ENCODE measurements around the gene CYSRT1.

Gene CYSRT1

DNA sequence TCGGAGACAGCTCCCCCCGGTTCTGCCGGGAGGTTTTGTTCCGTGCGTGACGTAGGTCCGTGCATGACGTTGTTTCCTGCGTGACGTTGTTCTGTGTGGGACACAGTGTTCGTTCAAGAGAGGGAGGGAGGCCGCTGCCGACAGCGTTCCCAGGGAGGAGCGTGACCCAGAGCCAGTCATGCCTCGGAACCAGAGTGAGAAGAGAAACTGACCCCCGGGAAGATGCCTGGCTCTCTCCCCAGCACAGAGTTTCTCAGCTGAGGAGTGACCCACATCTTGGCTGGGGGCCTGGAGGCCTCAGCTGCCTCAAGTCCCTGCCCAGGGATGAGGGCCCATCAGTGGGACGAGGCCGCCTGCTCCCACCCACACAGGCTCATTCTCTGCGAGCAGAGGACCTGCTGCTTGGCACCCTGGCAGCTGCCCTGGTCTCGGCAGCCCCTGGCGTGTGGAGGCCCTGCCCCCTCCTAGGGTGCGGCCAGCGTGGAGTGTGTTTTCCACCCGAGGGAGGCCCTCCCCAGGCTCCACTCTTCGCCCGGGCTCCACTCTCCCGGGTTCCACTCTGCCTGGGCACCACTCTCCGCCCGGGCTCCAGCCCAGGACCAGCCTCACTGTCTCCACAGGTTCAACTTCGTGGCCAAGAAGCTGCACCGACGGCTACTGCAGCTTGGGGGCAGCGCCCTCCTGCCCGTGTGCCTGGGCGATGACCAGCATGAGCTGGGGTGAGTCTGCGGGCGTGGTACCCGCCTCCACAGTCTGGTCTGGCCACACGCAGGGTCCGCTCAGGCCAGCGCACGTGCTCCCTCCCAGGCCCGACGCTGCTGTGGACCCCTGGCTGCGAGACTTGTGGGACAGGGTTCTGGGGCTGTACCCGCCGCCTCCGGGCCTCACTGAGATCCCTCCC is 11.6 kb upstream of the CYSRT1 start:
- no peak for DNase-seq

DNA sequence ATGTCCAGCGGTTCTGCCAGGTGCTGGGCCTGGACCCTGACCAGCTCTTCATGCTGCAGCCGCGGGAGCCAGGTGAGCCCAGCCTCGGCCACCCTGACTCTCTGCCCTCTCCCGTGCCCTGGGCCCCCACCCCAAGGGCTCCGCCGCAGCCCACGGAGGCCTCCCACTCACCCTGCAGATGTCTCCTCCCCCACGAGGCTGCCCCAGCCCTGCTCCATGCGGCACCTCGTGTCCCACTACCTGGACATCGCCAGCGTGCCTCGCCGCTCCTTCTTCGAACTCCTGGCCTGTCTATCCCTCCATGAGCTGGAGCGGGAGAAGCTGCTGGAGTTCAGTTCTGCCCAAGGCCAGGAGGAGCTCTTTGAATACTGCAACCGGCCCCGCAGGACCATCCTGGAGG is 10.4 kb upstream of the CYSRT1 start:
- no peak for DNase-seq

DNA sequence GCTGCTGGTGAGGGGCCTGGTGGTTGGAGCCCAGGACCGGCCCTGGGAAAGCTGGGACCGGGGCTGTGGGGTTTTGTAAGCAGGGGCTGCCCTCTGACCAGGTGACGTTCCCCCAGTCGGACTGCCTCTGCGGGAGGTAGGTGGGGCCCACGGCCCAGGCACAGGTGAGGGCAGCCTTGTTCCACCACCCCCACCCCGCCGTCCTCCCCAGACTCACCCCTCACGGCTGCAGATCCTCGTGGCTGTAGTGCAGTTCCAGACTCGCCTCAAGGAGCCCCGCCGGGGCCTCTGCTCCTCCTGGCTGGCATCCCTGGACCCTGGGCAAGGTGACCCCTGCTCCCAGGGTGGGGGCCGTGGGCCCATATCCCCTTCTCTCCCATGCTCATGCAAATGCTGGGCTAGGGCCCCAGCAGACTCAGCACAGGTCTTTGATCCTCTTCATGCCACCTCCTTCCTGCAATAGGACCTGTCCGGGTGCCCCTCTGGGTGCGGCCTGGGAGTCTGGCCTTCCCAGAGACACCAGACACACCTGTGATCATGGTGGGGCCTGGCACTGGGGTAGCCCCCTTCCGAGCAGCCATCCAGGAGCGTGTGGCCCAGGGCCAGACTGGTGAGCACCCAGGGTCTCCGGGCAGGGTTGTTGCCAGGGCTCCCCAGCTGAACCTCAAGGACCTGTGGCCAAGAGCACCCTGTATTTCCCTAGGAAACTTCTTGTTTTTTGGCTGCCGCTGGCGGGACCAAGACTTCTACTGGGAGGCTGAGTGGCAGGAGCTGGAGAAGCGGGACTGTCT is 9.6 kb upstream of the CYSRT1 start:
- DNase-seq: no peak

DNA sequence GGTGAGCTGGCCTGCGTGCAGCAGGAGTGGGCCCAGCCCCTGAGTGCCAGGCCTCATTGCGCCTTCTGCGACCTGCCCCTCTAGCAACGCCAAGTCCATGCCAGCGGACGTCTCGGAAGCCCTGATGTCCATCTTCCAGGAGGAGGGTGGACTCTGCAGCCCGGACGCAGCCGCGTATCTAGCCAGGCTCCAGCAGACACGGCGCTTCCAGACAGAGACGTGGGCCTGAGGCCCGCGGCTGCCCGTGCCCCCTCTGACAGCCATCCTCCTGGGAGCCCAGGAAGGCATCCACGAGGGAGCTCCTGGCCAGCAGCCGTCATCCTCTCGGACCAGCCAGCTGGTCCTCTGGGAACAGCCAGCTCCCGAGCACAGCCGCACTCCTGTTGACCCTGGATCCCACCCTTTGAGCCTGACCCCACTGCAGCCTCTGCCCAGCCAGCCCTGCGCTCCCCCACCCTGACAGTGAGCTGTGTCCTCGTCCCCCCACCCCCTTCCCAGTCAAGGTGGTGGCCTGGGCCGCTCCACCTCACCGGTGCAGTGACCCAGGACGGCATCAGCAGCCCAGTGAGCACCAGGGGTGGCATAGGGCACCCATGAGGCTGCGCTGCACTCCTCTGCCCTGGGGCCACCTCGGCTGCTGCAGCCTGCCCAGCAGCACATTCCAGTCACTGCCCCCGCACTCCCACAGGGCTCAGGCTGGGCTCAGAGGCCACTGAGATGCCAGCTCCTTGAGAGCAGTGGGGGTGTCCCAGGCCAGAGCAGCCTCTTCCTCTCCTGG is 8.6 kb upstream of the CYSRT1 start:
- no peak for DNase-seq

DNA sequence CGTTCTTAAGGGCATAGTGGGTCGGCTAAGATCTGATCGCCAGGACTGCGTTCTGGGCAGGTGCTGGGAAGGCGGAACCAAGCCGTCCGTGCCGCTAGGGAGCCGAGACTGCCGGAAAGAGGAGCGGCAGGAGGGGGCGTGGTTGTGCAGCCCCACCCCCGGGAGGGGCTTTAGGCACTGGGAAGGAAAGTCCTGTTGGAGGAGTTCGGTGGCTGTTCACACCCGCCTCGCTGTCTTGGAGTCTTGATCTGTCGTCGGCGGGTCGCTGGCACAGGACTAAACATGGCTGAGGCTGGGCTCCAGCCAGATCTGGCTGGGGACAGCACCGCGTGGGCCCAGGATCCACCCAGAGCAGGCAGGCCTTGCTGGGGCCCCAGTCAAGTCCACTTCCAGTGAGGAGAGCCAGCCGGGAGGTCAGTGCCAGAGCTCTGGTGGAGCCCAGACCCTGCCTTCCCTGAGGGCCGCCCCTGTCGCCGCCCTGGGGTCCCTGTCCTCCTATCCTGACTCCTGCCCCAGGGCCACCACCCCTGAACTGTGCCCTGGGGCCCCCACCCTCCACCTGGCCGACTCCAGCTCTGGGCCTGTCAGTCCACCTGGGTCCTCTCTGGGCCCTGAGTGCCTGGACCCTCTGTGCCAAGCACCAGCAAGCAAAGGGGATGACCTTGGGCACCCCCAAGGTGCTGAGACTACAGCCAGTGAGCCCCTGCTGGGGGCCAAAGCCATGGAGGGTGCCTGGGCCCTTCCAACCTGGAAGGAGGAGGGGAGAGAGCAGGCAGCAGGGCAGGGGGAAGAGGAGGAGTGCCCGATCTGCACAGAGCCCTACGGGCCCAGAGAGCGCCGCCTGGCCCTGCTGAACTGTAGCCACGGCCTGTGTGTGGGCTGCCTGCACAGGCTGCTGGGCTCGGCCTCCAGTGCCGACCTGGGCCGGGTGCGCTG is 7.4 kb upstream of the CYSRT1 start:
- DNase-seq: no peak

DNA sequence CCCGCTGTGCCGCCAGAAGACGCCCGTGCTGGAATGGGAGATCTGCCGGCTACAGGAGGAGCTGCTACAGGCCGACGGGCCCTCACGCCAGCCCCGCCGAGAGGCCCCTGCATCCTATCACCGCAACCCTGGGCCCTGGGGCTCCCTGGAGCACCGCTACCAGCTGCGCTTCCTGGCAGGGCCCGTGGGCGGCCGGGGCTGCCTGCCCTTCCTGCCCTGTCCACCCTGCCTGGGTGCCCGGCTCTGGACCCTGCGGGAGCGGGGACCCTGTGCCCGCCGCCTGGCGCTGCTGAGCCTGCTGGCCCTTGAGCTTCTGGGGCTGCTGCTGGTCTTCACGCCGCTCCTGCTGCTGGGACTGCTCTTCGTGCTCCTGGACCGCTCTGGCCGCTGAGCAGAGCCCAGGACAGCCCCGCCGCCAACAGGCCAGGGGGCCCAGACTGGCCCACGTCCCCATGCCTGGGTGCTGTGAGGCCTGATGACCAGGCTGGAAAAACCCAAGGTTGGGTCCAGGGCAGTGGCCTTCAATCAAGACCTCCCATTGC is 6.7 kb upstream of the CYSRT1 start:
- DNase-seq: no peak

DNA sequence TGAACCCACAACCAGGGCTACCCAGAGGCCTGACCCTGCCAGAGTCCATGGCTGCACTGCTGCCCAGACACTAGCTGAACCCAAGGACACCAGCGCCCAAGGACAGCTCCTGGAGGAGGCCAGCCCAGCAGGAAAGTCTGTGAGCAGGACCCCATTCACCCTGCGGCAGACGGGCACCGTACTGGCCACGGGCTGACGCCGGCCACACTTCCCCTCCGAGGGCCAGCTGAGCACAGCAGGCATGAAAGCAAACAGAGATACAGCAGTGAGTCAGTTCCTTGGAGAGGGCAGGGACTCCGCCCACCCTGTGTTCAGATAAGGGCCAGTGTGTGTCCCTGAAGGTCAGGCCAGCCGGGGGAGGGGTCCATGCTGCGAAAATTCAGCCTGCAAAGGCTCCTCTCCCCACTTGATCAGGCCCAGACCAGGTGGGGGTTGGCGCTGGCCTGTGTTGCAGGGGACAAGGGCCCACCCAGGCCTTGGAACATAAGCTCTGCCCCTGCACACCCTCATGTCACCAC is 6.2 kb upstream of the CYSRT1 start:
- peak in 1 of 2 donors; percentile 24 for DNase-seq

DNA sequence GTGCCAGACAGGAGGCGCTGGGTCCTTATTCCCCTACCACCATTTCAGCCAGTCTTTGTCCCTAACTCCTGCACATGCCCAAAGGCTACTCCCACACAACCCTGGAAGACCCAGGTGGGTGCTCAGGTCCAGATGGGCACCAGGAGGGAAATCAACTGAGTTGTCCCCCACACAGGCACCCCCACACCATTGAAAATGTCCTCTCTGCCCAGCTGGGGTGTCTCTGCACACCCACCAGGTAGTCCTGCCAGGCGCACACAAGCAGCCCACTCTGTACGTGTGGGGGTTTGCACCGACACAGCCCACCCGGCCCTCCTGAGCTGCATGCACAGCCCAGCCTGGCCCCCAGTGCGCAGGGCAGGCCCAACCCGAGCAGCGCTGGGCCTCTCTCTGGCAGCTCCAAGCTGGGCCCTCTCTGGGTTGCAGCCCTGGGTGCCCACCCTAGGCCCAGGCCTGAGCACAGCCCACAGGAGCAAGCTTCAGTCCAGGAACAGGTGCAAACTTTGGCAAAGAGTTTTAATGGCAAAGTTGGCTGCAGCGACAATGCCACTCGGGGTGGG is 5.1 kb upstream of the CYSRT1 start:
- DNase-seq: no peak

DNA sequence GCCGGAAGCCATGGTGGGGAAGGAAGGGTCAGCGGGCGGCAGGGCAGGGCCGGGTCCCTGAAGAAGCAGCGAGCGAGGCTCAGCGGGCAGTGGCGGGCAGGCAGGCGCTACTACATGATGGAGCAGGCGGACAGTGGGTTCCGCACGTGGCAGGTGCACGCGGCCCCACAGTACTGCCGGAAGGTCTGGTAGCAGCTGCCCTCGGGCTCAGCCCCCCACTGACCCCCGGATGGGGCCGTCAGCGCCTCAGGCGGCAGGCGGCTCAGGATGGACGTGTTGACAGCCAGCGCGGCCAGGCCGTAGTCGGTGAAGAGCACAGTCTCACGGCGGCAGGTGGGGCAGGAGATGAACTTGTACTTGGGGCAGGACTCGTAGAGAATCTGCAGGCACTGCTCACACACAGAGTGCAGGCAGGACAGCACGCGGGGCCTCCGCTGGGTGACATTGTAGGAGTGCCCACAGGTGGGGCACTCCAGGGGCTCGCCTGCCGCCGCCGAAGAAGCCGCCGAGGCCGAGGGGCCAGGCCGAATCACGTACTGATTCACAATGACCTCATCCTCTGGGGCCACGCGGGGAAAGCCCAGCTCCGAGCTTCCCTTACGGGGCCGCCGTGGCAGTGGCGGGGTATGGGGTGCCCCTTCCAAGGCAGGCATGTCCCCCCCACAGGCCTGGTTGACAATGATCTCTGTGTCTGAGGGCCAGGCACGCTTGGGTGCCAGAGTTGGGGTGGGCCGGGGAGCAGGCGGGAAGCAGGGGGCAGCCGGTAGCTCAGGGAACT is 4.5 kb upstream of the CYSRT1 start:
- no peak for DNase-seq

DNA sequence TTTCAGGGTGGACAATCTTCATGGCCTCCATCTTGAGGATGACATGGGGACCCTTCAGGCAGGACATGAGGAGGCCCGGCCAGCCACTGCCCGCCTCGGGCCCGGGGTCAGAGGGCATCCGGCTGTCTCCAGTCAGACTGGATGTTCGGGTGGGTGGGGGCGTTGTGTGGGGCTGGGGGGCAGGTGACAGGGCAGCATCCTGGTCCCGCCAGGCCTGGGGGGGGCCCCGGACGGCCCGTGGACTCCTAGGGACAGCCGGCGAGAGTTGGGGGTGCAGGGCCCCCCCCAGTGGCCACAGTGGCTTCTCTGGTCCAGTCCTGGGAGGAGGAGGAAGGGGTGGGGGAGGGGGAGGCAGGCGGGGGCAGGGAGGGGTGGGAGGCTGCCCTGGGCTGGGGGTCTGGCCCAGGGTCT is 3.9 kb upstream of the CYSRT1 start:
- DNase-seq: no peak

DNA sequence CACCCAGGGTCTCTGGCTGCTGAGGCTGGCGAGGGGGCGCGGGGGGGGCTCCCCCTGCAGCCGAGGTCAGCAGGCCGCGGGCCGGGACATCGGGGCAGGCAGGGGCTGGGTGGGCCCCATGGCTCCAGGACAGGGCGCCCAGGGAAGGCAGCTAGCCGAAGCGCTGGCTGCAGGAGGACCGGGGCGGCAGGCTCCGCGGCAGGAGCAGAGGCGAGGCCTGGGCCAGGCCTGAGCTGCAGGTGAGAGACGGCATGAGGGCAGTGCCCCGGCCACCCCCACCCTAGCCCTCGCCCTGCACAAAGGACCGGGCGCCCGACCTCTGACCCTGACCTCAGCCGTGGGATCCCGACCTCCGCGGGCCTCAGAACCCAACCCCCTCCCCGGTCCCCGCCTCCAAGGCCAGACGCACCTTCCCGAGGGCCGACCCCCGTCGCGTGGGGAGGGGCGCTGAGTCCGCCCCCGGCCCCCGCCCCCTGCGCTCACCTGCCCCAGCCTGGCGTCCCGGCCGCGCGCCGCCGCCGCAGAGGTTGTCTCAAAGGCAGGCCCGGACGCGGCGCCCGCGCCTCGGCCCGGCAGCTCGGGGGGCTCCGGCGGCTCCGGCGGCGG is 3.4 kb upstream of the CYSRT1 start:
- no peak for DNase-seq

DNA sequence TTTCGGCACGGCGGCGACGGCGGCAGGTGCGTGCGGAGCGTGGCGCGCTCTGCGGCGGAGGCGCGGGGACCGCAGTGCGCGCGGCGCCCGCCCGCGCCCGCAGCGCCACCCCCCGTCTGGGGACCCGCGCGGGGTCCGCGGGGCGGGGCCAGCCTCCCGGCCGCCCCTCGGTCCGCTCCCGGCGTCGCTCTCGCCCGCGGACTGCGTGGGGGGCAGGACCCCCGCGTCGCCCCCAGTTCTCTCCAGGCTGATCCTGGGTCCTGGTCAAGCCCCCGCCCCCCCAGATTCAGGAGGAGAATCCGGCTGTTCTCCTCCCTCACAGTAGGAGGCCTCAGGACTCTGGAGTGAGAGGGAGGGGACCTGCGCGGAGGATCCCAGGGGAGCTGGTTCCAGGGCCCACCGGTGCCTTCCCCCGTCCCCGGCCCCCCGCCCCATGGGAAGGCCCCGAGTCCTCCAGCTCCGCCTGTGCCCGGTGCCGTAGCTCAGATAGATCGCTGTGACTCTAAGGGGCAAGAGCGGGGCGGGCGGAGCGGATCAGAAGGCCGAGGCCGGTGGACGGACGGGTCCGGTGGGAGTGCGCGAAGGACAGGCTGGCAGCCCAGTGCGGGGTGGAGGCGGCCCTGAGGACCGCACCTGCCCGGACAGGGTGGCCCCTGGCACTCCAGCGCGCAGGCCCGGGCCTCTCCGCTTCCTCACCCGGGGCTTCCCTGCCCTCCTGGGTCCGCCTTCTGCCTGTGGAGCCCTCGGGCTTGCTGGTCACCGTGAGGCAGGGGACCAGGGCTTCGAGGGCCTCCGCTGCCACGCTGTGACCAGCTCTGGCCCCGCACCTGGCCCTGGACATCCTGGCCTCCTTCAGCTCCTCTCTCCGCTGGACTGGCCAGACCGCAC is 2.5 kb upstream of the CYSRT1 start, which contains the start of gene RNF208:
TSS of gene RNF208 (minus strand) at position 51 of the 888 bp plus-strand sequence. CDS start 1,028 bp downstream, outside the sequence.
- no peak for DNase-seq

DNA sequence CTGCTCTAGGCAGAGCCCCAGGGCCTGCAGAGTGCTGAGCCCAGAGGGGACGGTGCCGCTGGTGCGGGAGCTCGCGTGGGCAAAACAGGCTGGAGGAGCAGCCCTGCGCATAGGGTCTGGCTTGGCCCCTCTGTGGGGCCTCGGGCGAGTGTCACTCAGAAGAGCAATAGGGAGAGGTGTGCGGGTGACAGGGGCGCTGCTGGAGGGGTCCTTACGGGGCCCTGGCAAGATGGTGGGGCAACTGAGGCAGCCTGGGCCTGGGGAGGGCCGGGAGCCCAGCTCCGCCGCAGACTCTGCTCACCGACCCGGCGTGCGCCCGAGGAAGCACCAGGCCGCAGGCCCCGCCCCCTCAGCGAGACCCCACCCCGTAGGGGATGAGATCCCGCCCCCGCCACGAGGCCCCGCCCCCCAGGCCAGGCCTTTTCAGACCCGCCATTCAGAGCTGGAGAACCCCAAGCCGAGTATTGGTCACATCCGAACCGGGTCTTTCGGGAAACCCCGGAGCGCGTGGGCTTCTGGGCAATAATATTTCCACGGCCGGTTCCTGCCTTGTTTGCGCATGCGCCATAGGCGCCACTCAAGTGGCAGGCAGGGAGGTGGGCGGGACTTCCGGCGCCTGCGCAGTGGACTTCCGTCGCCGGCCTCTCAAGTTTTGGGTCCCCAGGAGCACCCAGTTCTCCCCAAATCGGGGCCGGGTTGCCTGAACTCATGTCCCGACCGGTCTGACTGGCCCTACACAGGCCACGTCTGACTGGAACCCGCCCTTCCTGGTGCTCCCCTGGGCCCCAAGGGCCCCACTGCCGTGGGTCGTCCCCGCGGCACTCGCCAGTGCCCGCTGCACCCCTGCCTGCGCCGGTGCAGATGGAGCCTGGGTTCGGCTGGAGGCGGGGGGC is 1.6 kb upstream of the CYSRT1 start:
- DNase-seq: peak; percentile 99 to 100

DNA sequence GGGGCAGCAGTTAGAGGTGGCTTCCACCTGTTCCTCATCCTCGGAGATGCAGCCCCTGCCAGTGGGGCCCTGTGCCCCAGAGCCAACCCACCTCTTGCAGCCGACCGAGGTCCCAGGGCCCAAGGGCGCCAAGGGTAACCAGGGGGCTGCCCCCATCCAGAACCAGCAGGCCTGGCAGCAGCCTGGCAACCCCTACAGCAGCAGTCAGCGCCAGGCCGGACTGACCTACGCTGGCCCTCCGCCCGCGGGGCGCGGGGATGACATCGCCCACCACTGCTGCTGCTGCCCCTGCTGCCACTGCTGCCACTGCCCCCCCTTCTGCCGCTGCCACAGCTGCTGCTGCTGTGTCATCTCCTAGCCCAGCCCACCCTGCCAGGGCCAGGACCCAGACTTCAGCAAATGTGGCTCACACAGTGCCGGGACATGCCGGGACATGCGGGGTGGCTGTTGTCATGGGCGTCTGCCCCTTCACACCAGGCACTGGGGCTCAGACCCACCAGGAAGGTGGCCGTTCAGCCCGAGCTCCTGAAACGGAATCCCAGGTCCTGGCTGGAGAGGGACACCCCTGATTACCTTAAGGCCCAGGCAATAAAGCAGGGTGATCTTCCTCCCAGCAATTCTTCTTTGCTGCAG is 841 bp downstream of the CYSRT1 start:
- no peak for DNase-seq

DNA sequence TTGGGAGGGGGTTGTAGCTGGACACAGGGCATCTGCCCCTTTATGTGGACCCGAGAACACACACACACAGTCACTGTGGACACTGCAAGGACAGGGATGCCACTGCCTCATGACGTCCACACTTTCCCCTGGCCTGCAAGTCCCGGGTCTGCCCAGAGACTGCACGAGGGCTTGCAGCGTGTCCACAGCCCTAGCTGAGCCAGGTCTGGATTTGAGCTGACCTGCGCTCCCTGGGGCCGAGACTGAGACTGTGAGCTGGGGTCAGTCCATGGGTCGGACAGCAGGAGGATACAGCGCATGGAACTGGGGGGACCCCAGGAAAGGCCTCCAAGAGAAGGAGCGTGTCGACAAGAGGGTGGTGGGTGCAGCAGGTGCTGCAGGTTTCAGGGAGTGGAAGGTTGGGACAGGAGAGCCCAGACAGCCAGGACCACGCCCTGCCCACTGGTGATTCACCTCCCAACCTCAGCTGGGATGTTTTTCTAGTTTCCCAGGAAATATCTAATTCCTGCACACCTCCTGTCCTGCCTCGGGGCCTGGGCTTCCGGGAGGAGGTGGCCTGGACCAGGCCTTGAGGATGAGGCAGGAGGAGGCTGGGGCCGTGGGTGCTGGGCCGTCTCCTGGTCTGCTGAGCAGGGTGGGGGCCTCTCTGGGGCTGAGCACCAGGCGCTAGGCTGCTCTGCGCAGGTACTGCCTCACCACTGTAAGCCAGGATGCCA is 1.5 kb downstream of the CYSRT1 start:
- DNase-seq: no peak
